Stromal cell of bone marrow (primary cell): ENCODE measurements around the gene CCL2.

Source experiments
- DNase-seq: peaks from one replicate; pipeline ENCODE4 v3.0.0-alpha.2; 2012; ENCODE audit warnings: low read depth

Gene CCL2

DNA sequence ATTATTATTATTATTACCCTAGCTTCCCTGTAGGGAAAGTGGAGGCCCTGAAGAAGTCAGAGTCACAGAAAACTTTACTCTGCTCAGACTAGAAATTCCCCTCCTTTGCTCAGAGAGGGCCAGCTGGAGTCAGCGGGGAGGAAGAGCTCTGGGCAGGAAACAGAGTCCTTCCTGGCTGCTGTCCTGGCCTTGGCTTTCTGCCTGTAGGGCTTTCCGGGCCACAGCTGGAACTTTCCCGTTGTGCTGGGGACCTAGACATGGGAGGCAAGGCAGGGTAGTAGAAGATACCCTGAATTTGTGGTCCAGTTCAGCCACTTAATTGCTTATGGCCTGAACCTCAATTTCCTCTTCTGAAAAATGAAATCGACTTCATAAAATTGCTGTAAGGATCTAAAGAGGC lies 14.0 kb upstream of the CCL2 start:
- DNase-seq, result no peak

- DNase-seq, result no peak
Measured at GRCh38 chr17:34242587-34243363, 12.3 kb upstream of the CCL2 start.

GRCh38 chr17:34243364-34244320 lies 11.4 kb upstream of the CCL2 start:
- no peak for DNase-seq

DNA sequence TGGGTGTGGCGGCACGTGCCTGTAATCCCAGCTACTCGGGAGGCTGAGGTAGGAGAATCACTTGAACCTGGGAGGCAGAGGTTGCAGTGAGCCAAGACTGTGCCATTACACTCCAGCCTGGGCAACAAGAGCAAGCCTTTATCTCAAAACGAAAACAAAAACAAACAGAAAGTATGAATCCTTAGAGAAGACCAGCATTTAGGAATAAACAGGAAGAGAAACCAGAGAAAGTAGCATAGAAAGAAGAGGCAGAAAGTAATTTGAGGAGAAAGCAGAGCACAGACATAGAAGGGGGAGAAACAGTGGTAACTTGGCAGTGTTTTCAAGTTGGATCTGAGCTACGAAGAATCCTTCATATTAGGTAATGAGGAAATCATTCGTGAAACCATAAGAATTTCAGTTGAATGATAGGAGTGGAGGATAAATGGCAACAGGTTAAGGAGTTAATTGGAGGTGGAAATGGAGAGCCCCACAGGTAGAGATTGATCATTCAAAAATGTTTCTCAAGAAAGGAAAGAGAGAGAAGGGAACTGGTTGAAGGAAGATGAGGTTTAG lies 9.7 kb upstream of the CCL2 start:
- no peak for DNase-seq

DNA sequence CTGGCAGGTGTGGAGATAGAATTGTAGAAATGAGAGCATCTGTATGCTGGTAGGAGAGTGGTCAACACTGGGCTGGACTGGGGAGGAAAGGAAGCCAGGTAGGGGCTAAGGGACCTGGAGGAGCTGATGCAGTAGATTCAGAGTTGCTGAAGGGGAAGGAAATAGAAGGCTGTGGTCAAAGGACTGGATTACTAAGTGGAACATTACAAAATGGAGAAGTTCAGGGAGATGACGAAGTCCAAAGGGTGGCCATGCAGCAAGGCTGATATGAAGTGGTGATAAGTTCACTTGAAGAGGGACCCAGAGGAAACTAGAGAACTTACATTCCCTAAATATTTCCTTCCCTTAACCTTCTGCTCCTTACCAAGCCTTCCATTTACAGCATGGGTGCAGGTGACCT lies 8.6 kb upstream of the CCL2 start:
- no peak for DNase-seq

DNA sequence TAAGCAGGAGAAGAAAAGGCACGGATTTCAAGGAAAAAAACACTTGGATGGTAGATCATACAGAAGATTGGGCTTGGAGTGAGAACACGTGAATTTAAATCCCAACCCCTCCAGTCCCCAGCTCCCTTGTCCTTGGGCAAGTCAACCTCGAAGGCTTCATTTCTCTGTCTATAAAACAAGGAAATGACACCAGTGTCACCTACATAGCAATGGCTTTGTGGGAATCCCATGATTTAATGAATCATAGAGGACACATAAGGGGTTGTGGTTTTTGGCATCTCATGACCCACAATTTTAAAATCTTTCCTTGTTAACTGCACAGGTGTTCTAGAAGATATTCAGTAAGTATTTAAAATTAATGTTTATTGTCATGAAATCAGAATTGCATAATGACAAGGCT lies 8.2 kb upstream of the CCL2 start:
- DNase-seq, result no peak

GRCh38 chr17:34248511-34249024 lies 6.5 kb upstream of the CCL2 start:
- DNase-seq, result peak; percentile 63

- no peak for DNase-seq
Measured at GRCh38 chr17:34249061-34249460, 6.0 kb upstream of the CCL2 start.

GRCh38 chr17:34249478-34249877 lies 5.6 kb upstream of the CCL2 start:
- no peak for DNase-seq

DNA sequence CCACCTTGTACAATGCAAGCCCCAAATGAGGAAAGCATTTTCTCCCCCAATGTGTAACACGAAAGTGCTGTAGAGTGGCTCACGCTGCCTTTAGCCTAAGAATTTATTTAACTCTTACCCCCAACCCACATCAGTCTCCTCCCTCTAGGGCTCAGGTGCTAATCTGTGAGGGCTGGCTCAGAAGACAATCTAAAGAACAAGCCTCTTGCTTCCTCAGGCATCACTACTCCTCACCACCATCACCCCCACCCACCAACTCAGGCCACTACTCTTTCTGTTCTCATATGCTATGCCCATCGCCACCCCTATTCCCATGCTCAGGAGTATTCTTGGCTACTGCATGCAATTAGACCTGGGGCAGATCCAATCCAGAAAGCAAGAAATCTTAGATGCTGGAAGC lies 3.9 kb upstream of the CCL2 start:
- no peak for DNase-seq

DNA sequence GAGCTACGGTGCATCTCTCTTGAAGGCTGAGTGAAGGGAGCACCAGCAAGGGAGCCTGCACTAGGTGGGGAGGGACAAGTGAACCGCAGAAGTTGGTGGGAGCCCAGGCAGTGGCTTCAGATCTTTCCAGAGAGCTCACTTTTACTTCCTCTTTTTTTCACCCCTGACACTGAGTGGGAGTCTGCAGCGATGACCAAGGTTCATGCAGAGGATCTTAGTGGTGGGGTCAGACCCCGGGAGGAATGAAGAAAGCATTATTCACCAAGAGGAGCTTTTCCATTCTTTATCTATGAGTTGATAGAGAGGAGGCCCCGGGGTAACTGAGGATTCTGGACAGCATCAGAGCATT lies 3.0 kb upstream of the CCL2 start:
- DNase-seq, result peak; percentile 71

DNA sequence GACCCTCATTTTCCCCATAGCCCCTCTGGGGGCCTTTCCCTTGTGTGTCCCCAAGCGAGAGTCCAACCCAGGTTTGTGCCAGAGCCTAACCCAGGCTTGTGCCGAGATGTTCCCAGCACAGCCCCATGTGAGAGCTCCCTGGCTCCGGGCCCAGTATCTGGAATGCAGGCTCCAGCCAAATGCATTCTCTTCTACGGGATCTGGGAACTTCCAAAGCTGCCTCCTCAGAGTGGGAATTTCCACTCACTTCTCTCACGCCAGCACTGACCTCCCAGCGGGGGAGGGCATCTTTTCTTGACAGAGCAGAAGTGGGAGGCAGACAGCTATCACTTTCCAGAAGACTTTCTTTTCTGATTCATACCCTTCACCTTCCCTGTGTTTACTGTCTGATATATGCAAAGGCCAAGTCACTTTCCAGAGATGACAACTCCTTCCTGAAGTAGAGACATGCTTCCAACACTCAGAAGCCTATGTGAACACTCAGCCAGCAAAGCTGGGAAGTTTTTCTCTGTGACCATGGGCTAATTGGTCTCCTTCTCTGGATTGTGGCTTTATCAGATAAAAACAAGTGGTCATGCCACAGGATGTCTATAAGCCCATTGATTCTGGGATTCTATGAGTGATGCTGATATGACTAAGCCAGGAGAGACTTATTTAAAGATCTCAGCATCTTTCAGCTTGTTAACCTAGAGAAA lies 2.5 kb upstream of the CCL2 start:
- DNase-seq, result peak; percentile 86

GRCh38 chr17:34253139-34253525 lies 2.0 kb upstream of the CCL2 start:
- no peak for DNase-seq

- DNase-seq, result peak; percentile 93
Measured at GRCh38 chr17:34254146-34254545, 939 bp upstream of the CCL2 start.

GRCh38 chr17:34255381-34255732 lies 272 bp downstream of the CCL2 start:
- DNase-seq, result no peak

DNA sequence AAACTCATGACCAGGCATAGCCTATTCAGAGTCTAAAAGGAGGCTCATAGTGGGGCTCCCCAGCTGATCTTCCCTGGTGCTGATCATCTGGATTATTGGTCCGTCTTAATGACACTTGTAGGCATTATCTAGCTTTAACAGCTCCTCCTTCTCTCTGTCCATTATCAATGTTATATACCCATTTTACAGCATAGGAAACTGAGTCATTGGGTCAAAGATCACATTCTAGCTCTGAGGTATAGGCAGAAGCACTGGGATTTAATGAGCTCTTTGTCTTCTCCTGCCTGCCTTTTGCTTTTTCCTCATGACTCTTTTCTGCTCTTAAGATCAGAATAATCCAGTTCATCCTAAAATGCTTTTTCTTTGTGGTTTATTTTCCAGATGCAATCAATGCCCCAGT lies 756 bp downstream of the CCL2 start:
- no peak for DNase-seq

DNA sequence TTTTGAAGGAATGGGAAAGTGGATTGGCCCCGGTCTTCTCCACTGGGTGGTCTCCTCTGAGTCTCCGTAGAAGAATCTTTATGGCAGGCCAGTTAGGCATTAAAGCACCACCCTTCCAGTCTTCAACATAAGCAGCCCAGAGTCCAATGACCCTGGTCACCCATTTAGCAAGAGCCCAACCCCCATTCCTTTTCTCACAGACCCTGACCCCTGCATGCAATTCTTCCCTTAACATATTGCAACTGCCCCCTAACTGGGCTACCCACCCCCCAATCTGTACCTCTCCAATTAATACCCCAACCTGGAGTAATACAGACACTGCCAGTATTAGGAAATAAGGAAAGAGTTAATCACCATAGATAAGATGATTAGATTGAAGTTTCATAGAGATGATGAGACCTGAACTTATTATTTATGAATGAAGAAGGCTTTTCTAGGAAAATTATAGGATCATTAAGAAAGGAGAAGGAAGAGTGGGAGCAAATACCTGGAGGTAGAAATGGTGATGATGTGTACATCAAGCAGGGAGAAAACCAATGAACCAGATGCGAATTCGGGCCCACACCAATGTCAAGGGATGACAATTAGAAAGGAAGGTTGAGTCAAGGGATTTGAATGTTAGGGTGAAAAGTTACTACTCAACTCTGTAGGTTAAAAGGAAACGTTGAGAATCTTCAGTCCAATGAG lies 2.4 kb downstream of the CCL2 start:
- no peak for DNase-seq

DNA sequence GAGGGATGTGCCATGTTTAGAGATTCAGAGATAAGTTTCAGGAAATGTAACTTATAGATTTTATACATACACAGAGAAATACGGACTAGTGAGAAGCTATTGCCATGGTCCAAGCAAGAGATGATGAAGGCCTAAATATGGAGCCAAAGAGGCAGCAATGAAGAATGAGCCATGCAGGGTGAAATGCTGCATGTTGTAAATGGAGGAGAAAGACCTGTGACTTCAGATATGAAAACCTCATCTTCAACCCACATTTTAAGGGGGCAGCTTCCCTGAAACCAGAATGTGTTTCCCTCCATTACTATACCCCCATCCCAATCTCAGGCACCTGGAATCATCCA lies 2.9 kb downstream of the CCL2 start:
- DNase-seq, result no peak

- no peak for DNase-seq
Measured at GRCh38 chr17:34259146-34259545, 4.1 kb downstream of the CCL2 start.

GRCh38 chr17:34260861-34261260 lies 5.8 kb downstream of the CCL2 start:
- no peak for DNase-seq

- no peak for DNase-seq
Measured at GRCh38 chr17:34261568-34262337, 6.7 kb downstream of the CCL2 start.
